GM12865 (cell line): ENCODE data around the gene OR11A1.

ENCODE experiments used
- DNase-seq: peaks from one replicate; pipeline ENCODE4 v3.0.0; 2010; ENCODE audit warnings: low read depth
- H3K4me3 ChIP-seq: 2 replicates; pipeline ENCODE4 v1.5.1; 2011; ENCODE audit warnings: mild to moderate bottlenecking, low read depth, low read length, control low read depth
- CTCF ChIP-seq: IDR thresholded peaks from 2 replicates; pipeline ENCODE4 v1.5.1; 2011; ENCODE audit warnings: low read length, control low read depth, low read depth, inconsistent platforms; ENCODE audit not compliant: insufficient read depth; ENCODE audit errors: missing control alignments

Gene OR11A1

GRCh38 chr6:29501106-29501505 is 44.2 kb upstream of the OR11A1 start:
- no peak for DNase-seq
- no peak overlapping the region for H3K4me3 ChIP-seq
- no peak for TF ChIP-seq CTCF

DNA sequence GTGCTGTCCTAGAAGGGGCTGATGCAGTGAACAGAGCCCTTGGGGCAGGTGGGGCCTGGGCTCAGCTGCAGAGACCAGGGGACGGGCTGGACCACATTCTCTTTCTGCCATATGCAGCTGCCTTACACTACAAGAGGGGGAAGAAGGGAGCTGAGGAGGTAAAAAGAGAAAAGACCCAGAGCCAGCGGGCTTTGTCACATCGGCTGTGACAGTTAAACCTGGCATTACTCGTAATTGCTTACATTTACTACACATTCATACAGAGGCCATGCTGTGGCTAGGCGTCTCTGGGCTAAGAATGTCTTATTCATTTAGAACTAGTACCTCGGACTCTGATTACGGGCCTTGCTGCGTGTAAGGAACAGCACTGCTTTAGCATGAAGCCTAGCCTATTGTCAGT is 43.7 kb upstream of the OR11A1 start:
- TF ChIP-seq CTCF: no peak
- H3K4me3 ChIP-seq: no peak overlapping the region
- no peak for DNase-seq

DNA sequence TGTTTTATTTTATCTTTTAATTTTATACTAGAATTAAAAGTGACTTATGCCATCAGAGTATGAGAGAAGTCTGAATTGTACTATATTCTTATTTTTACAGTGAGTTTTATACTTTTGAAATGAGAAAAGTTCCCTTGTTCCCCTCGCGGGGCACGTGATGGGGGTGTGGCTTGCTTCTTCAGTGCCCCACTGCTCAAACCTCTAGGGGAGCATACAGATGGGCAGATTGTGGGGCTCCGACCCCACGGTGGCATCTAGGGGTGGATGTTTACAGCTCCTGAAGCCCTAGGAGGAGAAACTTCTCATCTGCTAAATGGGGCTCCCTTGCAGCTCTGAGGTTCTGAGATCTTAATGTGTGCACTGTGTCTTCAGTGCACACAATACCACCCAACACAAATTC is 42.8 kb upstream of the OR11A1 start:
- TF ChIP-seq CTCF: no peak

GRCh38 chr6:29496961-29497360 is 40.1 kb upstream of the OR11A1 start:
- DNase-seq: no peak
- TF ChIP-seq CTCF: no peak
- H3K4me3 ChIP-seq: no peak overlapping the region

More for the DNA sequence above, 42.8 kb upstream of the OR11A1 start:
- no peak overlapping the region for H3K4me3 ChIP-seq
- no peak for DNase-seq

DNA sequence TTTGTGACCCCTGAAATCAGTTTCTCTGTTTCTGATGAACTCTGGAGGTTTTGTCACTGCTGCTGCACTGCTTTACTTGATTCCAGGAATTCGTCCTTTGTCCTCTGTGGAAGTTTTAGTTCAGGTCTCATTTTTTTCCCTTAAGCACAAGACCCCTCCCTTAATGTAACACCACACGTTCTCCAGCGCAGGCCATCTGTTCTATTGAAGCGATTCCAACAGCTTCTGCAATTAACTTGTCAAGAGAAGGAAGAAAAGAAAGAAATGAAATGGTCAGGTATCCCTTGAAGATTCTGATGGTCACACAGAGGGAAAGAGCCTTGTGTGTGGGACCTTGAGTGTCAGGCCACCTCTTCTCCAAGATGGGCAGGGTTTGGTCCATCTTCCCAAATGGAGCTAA is 38.7 kb upstream of the OR11A1 start:
- TF ChIP-seq CTCF: no peak
- no peak overlapping the region for H3K4me3 ChIP-seq
- DNase-seq: no peak

DNA sequence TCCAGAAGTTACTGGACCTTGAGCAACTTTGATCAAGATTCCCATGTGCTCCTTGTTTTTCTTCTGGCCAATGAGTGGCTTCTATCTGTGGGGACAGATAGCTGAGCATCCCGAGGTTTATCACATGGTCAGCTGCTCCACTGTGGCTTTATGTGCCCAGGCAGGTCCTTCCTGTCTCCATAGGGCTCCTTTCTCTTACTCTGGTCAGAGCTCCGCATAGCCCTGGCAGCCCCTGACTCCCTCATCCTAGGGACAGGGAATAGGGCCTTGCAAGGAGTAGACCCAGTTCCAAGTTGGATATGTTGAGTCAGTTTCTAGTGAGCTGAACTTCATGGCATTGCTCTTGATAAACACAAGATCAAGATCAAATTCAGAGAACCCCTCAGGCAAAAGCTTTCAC is 37.3 kb upstream of the OR11A1 start:
- no peak overlapping the region for H3K4me3 ChIP-seq
- no peak for DNase-seq

More for the DNA sequence above, 37.3 kb upstream of the OR11A1 start:
- no peak for TF ChIP-seq CTCF
